C4-2B (cell line): ENCODE data around the gene ZDHHC16.

Experiments used
- CTCF ChIP-seq: fragments of 450-650 bp; conservative IDR thresholded peaks from 2 replicates; pipeline ENCODE4 v1.5.1; 2017; ENCODE audit warnings: mild to moderate bottlenecking
- ZFX ChIP-seq: fragments of 450-650 bp; IDR thresholded peaks from 2 replicates; pipeline ENCODE4 v1.6.1; 2017

GRCh38 chr10:97481071-97481470 lies 35.1 kb downstream of the ZDHHC16 start:
- no peak for TF ChIP-seq CTCF
- TF ChIP-seq ZFX, result no peak
